Choroid plexus epithelial cell (primary cell): ENCODE results near the gene ITGA8.

Experiments used
- DNase-seq: peaks from one replicate; pipeline ENCODE4 v3.0.0-alpha.2; 2010; ENCODE audit warnings: low read depth
- H3K4me3 ChIP-seq: 2 replicates; pipeline ENCODE4 v1.5.1; 2011; ENCODE audit warnings: low read depth, mild to moderate bottlenecking, control low read depth, low read length, moderate library complexity
- TF ChIP-seq, protein P1 (sequence below): conservative IDR thresholded peaks from 2 replicates; pipeline ENCODE4 v1.5.1; 2011; ENCODE audit warnings: low read depth, mild to moderate bottlenecking, control low read depth, inconsistent platforms, low read length, moderate library complexity

ITGA8 gene

GRCh38 chr10:15516256-15517085, 203.3 kb downstream of the ITGA8 start:
- no peak overlapping the region for H3K4me3 ChIP-seq
- TF ChIP-seq, protein P1, sequence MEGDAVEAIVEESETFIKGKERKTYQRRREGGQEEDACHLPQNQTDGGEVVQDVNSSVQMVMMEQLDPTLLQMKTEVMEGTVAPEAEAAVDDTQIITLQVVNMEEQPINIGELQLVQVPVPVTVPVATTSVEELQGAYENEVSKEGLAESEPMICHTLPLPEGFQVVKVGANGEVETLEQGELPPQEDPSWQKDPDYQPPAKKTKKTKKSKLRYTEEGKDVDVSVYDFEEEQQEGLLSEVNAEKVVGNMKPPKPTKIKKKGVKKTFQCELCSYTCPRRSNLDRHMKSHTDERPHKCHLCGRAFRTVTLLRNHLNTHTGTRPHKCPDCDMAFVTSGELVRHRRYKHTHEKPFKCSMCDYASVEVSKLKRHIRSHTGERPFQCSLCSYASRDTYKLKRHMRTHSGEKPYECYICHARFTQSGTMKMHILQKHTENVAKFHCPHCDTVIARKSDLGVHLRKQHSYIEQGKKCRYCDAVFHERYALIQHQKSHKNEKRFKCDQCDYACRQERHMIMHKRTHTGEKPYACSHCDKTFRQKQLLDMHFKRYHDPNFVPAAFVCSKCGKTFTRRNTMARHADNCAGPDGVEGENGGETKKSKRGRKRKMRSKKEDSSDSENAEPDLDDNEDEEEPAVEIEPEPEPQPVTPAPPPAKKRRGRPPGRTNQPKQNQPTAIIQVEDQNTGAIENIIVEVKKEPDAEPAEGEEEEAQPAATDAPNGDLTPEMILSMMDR: no peak
- DNase-seq: no peak

GRCh38 chr10:15515202-15515601, 204.5 kb downstream of the ITGA8 start:
- DNase-seq: no peak
- TF ChIP-seq, protein P1: no peak
- H3K4me3 ChIP-seq: no peak overlapping the region

GRCh38 chr10:15510963-15511362, 208.8 kb downstream of the ITGA8 start:
- TF ChIP-seq, protein P1: no peak
- no peak overlapping the region for H3K4me3 ChIP-seq
- no peak for DNase-seq

GRCh38 chr10:15505329-15505728, 214.4 kb downstream of the ITGA8 start:
- H3K4me3 ChIP-seq: no peak overlapping the region
- DNase-seq: no peak
- TF ChIP-seq, protein P1: no peak

GRCh38 chr10:15504101-15504840, 215.5 kb downstream of the ITGA8 start:
- TF ChIP-seq, protein P1: no peak
- H3K4me3 ChIP-seq: peak overlapping the region; percentile 35
- peak; percentile 78 for DNase-seq

GRCh38 chr10:15494850-15495506, 224.7 kb downstream of the ITGA8 start:
- no peak overlapping the region for H3K4me3 ChIP-seq
- TF ChIP-seq, protein P1: no peak
- DNase-seq: no peak
